Fibroblast of lung (primary cell): ENCODE measurements around the gene SLC52A3. TPM values are rescaled to one million over a fixed set of nuclear protein-coding genes. Genes with fewer than 3 reads are reported as not detected.
"Not testable (repeated sequence)": the region's sequence is repeated elsewhere in the genome, so short reads cannot be mapped to it uniquely, and the experiment has no call there.

Experiments used
- DNase-seq, 2 donors: peaks; one replicate each; pipeline versions ENCODE4 v3.0.0 to v3.0.0-alpha.2; 2010; ENCODE audit warnings: low read depth in 2 of 2
- H2AFZ ChIP-seq: 2 replicates; pipeline ENCODE4 v1.5.1; 2012; ENCODE audit warnings: low read length, control low read depth, inconsistent platforms
- H3K27ac ChIP-seq: 2 replicates; pipeline ENCODE4 v1.5.1; 2011; ENCODE audit warnings: low read length, control low read depth; ENCODE audit not compliant: insufficient read depth
- H3K27me3 ChIP-seq: 2 replicates; pipeline ENCODE4 v1.5.1; 2011; ENCODE audit warnings: mild to moderate bottlenecking, low read length; ENCODE audit not compliant: control insufficient read depth, insufficient read depth
- H3K36me3 ChIP-seq: 2 replicates; pipeline ENCODE4 v1.5.1; 2011; ENCODE audit warnings: low read length; ENCODE audit not compliant: control insufficient read depth, insufficient read depth
- H3K4me1 ChIP-seq: 2 replicates; pipeline ENCODE4 v1.5.1; 2011; ENCODE audit warnings: low read length; ENCODE audit not compliant: control insufficient read depth, insufficient read depth; ENCODE audit errors: extremely low read depth
- H3K4me2 ChIP-seq: 2 replicates; pipeline ENCODE4 v1.5.1; 2011; ENCODE audit warnings: low read length, control low read depth; ENCODE audit not compliant: insufficient read depth; ENCODE audit errors: extremely low read depth
- H3K4me3 ChIP-seq, 4 experiments: fragments of 200-600 bp in 1 of 4; sonication (generic) in 1 of 4; replicated peaks in 1 of 4; 2 replicates each; pipeline ENCODE4 v1.5.1; 2011 to 2016; ENCODE audit warnings: low read length in 4 of 4, low read depth in 3 of 4, mild to moderate bottlenecking in 3 of 4, control low read depth in 2 of 4, inconsistent platforms in 1 of 4, mixed read lengths in 1 of 4; ENCODE audit not compliant: insufficient read depth in 1 of 4; ENCODE audit errors: control extremely low read depth in 1 of 4
- H3K79me2 ChIP-seq: 2 replicates; pipeline ENCODE4 v1.5.1; 2012; ENCODE audit warnings: mild to moderate bottlenecking, low read length, inconsistent platforms; ENCODE audit not compliant: control insufficient read depth, insufficient read depth
- H3K9ac ChIP-seq: 2 replicates; pipeline ENCODE4 v1.5.1; 2011; ENCODE audit warnings: mild to moderate bottlenecking, low read length, control low read depth; ENCODE audit not compliant: insufficient read depth
- H3K9me3 ChIP-seq: 2 replicates; pipeline ENCODE4 v1.5.1; 2012; ENCODE audit warnings: low read depth, low read length; ENCODE audit not compliant: control insufficient read depth, insufficient read depth
- H4K20me1 ChIP-seq: 2 replicates; pipeline ENCODE4 v1.5.1; 2011; ENCODE audit warnings: low read length; ENCODE audit not compliant: control insufficient read depth, insufficient read depth; ENCODE audit errors: extremely low read depth
- CTCF ChIP-seq, 2 donors: IDR thresholded peaks in 1 of 2; conservative IDR thresholded peaks in 1 of 2; 1 replicate in 1 of 2; 2 replicates in 1 of 2; pipeline ENCODE4 v1.5.1; 2011 to 2012; ENCODE audit warnings: low read length in 2 of 2, control low read depth in 1 of 2, inconsistent platforms in 1 of 2, low read depth in 1 of 2, mild to moderate bottlenecking in 1 of 2
- EZH2 ChIP-seq: IDR thresholded peaks from 2 replicates; pipeline ENCODE4 v1.5.1; 2012; ENCODE audit warnings: low read length, control low read depth, mild to moderate bottlenecking; ENCODE audit errors: missing control alignments
- polyA plus RNA-seq, 2 donors: library from polyadenylated mRNA; depleted of rRNA in 1 of 2; stranded (reverse) in 1 of 2; unstranded in 1 of 2; fragments of >200 nt; gene quantifications; 2 replicates each; pipeline ENCODE4 v1.2.1, GENCODE V29; 2011 to 2012; ENCODE audit warnings: missing spikeins in 1 of 2
- total RNA-seq: library from RNA; depleted of rRNA; stranded (reverse); fragments of >200 nt; gene quantifications from 2 replicates; pipeline ENCODE4 v1.2.1, GENCODE V29; 2014

SLC52A3 gene
- total and polyA plus RNA-seq, 2 donors (not counting 1 experiment from before 2014, with no cell fraction given) = not detected

- DNase-seq = no peak
- peaks cover 2% of the 10 kb centered on the region for H3K27me3 ChIP-seq
- H3K27ac ChIP-seq = no peak overlapping the region
- no peaks in the 10 kb centered on the region for H3K9me3 ChIP-seq
- H3K4me1 ChIP-seq = no peaks in the 10 kb centered on the region
- no peaks in the 10 kb centered on the region for H4K20me1 ChIP-seq
- H3K9ac ChIP-seq = no peak overlapping the region
- H2AFZ ChIP-seq = no peak overlapping the region
- H3K79me2 ChIP-seq = no peaks in the 10 kb centered on the region
- H3K36me3 ChIP-seq = no peaks in the 10 kb centered on the region
- no peak for TF ChIP-seq EZH2
- TF ChIP-seq CTCF (conservative IDR thresholded peaks at IDR 0.05 in 1 of 2, IDR thresholded peaks at IDR 0.05 in 1 of 2; ENCODE audit: low read depth in 1 of 2, low read length in 2 of 2) = no peak
- H3K4me2 ChIP-seq = no peak overlapping the region
- H3K4me3 ChIP-seq = no peak overlapping the region
Observed at GRCh38 chr20:813390-813789, 45.1 kb upstream of the SLC52A3 start.

GRCh38 chr20:812435-812814, 44.1 kb upstream of the SLC52A3 start:
- not testable (repeated sequence) for H3K27ac ChIP-seq, H4K20me1 ChIP-seq, H3K4me1 ChIP-seq, DNase-seq, H3K27me3 ChIP-seq, H3K9me3 ChIP-seq, H3K4me2 ChIP-seq, H2AFZ ChIP-seq, H3K79me2 ChIP-seq, H3K4me3 ChIP-seq, H3K9ac ChIP-seq, H3K36me3 ChIP-seq

GRCh38 chr20:811776-812434, 43.6 kb upstream of the SLC52A3 start:
- H2AFZ ChIP-seq, H3K36me3 ChIP-seq, H3K79me2 ChIP-seq, DNase-seq, H3K27ac ChIP-seq, H3K9me3 ChIP-seq, H3K27me3 ChIP-seq, H3K9ac ChIP-seq, H4K20me1 ChIP-seq, H3K4me3 ChIP-seq, H3K4me1 ChIP-seq, H3K4me2 ChIP-seq: not testable (repeated sequence)

- Histone ChIP-seq H3K36me3 (no peaks in the 10 kb centered on the region), H3K79me2 (no peaks in the 10 kb centered on the region), H2AFZ (no peak overlapping the region), H3K27ac (no peak overlapping the region), H3K27me3 (no peaks in the 10 kb centered on the region), H3K4me2 (no peak overlapping the region), H3K9me3 (no peaks in the 10 kb centered on the region), H3K4me1 (no peaks in the 10 kb centered on the region), H4K20me1 (no peaks in the 10 kb centered on the region), H3K4me3 (no peak overlapping the region), H3K9ac (no peak overlapping the region)
- TF ChIP-seq EZH2 (no peak), CTCF (conservative IDR thresholded peaks at IDR 0.05 in 1 of 2, IDR thresholded peaks at IDR 0.05 in 1 of 2; ENCODE audit: low read depth in 1 of 2, low read length in 2 of 2) (no peak)
- peak; percentile 8 to 31 for DNase-seq
Observed at GRCh38 chr20:805713-806112, 37.4 kb upstream of the SLC52A3 start.
